H9 (cell line): ENCODE results near the gene CLOCK. TPM values are rescaled to one million over a fixed set of nuclear protein-coding genes. Genes with fewer than 3 reads are reported as not detected.

Experiments used
- DNase-seq: peaks from one replicate; pipeline ENCODE4 v3.0.0-alpha.2; 2017
- H2AFZ ChIP-seq: one replicate; pipeline ENCODE4 v1.6.1; 2013; ENCODE audit warnings: mild to moderate bottlenecking, low read length, control low read depth, moderate library complexity
- H2AK5ac ChIP-seq: 2 replicates; pipeline ENCODE4 v1.6.1; 2013; ENCODE audit warnings: low read length, control low read depth, mixed read lengths; ENCODE audit not compliant: insufficient read length
- H2BK120ac ChIP-seq: one replicate; pipeline ENCODE4 v1.6.1; 2013; ENCODE audit warnings: low read depth, mild to moderate bottlenecking, low read length, control low read depth, inconsistent platforms; ENCODE audit not compliant: poor library complexity, severe bottlenecking
- H2BK12ac ChIP-seq: 2 replicates; pipeline ENCODE4 v1.6.1; 2013; ENCODE audit warnings: low read length, control low read depth, mixed read lengths, low read depth; ENCODE audit not compliant: insufficient read length
- H2BK15ac ChIP-seq: 2 replicates; pipeline ENCODE4 v1.6.1; 2013; ENCODE audit warnings: low read depth, low read length, control low read depth
- H2BK20ac ChIP-seq: one replicate; pipeline ENCODE4 v1.6.1; 2013; ENCODE audit warnings: low read depth, mild to moderate bottlenecking, low read length, control low read depth, inconsistent platforms; ENCODE audit not compliant: poor library complexity, severe bottlenecking
- H2BK5ac ChIP-seq: 2 replicates; pipeline ENCODE4 v1.6.1; 2013; ENCODE audit warnings: low read length, control low read depth, mixed read lengths; ENCODE audit not compliant: insufficient read length
- H3K14ac ChIP-seq: 2 replicates; pipeline ENCODE4 v1.6.1; 2013; ENCODE audit warnings: low read length, control low read depth; ENCODE audit not compliant: insufficient read depth
- H3K18ac ChIP-seq: 2 replicates; pipeline ENCODE4 v1.6.1; 2013; ENCODE audit warnings: low read depth, mild to moderate bottlenecking, mixed read lengths, low read length, control low read depth; ENCODE audit not compliant: insufficient read length
- H3K23ac ChIP-seq: 2 replicates; pipeline ENCODE4 v1.6.1; 2013; ENCODE audit warnings: low read length, control low read depth, mixed read lengths, low read depth; ENCODE audit not compliant: insufficient read length
- H3K23me2 ChIP-seq: 2 replicates; pipeline ENCODE4 v1.6.1; 2013; ENCODE audit warnings: low read depth, mild to moderate bottlenecking, mixed read lengths, low read length, control low read depth; ENCODE audit not compliant: insufficient read length, poor library complexity, severe bottlenecking
- H3K27ac ChIP-seq: 2 replicates; pipeline ENCODE4 v1.5.1; 2013; ENCODE audit warnings: low read length, control low read depth, mixed read lengths, low read depth; ENCODE audit not compliant: insufficient read length
- H3K27me3 ChIP-seq: 2 replicates; pipeline ENCODE4 v1.6.1; 2013; ENCODE audit warnings: low read length, control low read depth, inconsistent platforms; ENCODE audit not compliant: insufficient read depth
- H3K4ac ChIP-seq: 2 replicates; pipeline ENCODE4 v1.6.1; 2013; ENCODE audit warnings: low read depth, mild to moderate bottlenecking, control low read depth, inconsistent platforms, low read length, moderate library complexity
- H3K4me1 ChIP-seq: 2 replicates; pipeline ENCODE4 v1.6.1; 2013; ENCODE audit warnings: low read length, control low read depth, inconsistent platforms; ENCODE audit not compliant: insufficient read depth
- H3K4me2 ChIP-seq: 2 replicates; pipeline ENCODE4 v1.6.1; 2013; ENCODE audit warnings: low read length, control low read depth, mixed read lengths; ENCODE audit not compliant: insufficient read length, insufficient read depth
- H3K56ac ChIP-seq: 2 replicates; pipeline ENCODE4 v1.6.1; 2013; ENCODE audit warnings: low read depth, mild to moderate bottlenecking, mixed read lengths, low read length, control low read depth; ENCODE audit not compliant: insufficient read length
- H3K79me1 ChIP-seq: 2 replicates; pipeline ENCODE4 v1.6.1; 2013; ENCODE audit warnings: low read depth, mild to moderate bottlenecking, moderate library complexity, low read length, control low read depth, inconsistent platforms; ENCODE audit not compliant: insufficient read depth, poor library complexity, severe bottlenecking
- H3K79me2 ChIP-seq: 2 replicates; pipeline ENCODE4 v1.6.1; 2013; ENCODE audit warnings: low read length, control low read depth, inconsistent platforms; ENCODE audit not compliant: insufficient read depth
- H3K9ac ChIP-seq: 2 replicates; pipeline ENCODE4 v1.6.1; 2013; ENCODE audit warnings: low read length, control low read depth, mixed read lengths; ENCODE audit not compliant: insufficient read length; ENCODE audit errors: extremely low read depth
- H3K9me3 ChIP-seq: one replicate; pipeline ENCODE4 v1.6.1; 2013; ENCODE audit warnings: low read depth, low read length, inconsistent platforms; ENCODE audit not compliant: control insufficient read depth
- H3T11ph ChIP-seq: one replicate; pipeline ENCODE4 v1.6.1; 2013; ENCODE audit warnings: mild to moderate bottlenecking, low read length, control low read depth, inconsistent platforms
- H4K20me1 ChIP-seq: one replicate; pipeline ENCODE4 v1.6.1; 2013; ENCODE audit not compliant: control insufficient read depth, insufficient read length, insufficient read depth
- H4K5ac ChIP-seq: 2 replicates; pipeline ENCODE4 v1.6.1; 2013; ENCODE audit warnings: low read depth, mild to moderate bottlenecking, mixed read lengths, low read length, control low read depth; ENCODE audit not compliant: insufficient read length
- H4K8ac ChIP-seq: replicated peaks from 2 replicates; pipeline ENCODE4 v1.6.1; 2013; ENCODE audit warnings: low read length, control low read depth, mixed read lengths, low read depth; ENCODE audit not compliant: insufficient read length
- H4K91ac ChIP-seq: 2 replicates; pipeline ENCODE4 v1.6.1; 2013; ENCODE audit warnings: low read depth, mild to moderate bottlenecking, moderate library complexity, mixed read lengths, low read length, control low read depth; ENCODE audit not compliant: insufficient read length
- H3K27ac Mint-ChIP-seq, 3 experiments: 2 replicates in 2 of 3; 3 replicates in 1 of 3; pipeline ENCODE4 v1.8.0; 2020 to 2021; ENCODE audit warnings: mixed read lengths in 3 of 3, mild to moderate bottlenecking in 1 of 3, moderate library complexity in 1 of 3
- H3K27me3 Mint-ChIP-seq: 2 replicates; pipeline ENCODE4 v1.8.0; 2021; ENCODE audit warnings: low read depth, mild to moderate bottlenecking, moderate library complexity, mixed read lengths
- H3K36me3 Mint-ChIP-seq, 3 experiments: 2 replicates in 2 of 3; 3 replicates in 1 of 3; pipeline ENCODE4 v1.8.0; 2020 to 2021; ENCODE audit warnings: low read depth in 3 of 3, mixed read lengths in 3 of 3; ENCODE audit not compliant: insufficient read depth in 1 of 3
- H3K4me1 Mint-ChIP-seq, 2 experiments: 2 replicates each; pipeline ENCODE4 v1.8.0; 2020; ENCODE audit warnings: mixed read lengths in 2 of 2
- H3K4me3 Mint-ChIP-seq, 2 experiments: 2 replicates in 1 of 2; 3 replicates in 1 of 2; pipeline ENCODE4 v1.8.0; 2020 to 2021; ENCODE audit warnings: mild to moderate bottlenecking in 2 of 2, mixed read lengths in 2 of 2, moderate library complexity in 1 of 2
- H3K9me3 Mint-ChIP-seq, 2 experiments: 2 replicates in 1 of 2; 3 replicates in 1 of 2; pipeline ENCODE4 v1.8.0; 2020; ENCODE audit warnings: mild to moderate bottlenecking in 2 of 2, mixed read lengths in 2 of 2, moderate library complexity in 1 of 2
- WGBS: extraction: QIAGEN DNeasy Blood & Tissue Kit; methylation state at CpG from one replicate; pipeline ENCODE4 v1.1.7; 2013; ENCODE audit warnings: missing lambda C conversion rate, low lambda C conversion rate, mixed read lengths; ENCODE audit not compliant: insufficient read length; ENCODE audit errors: extremely low coverage; 5-methylcytosine and 5-hydroxymethylcytosine counted together
- total RNA-seq: library from RNA; stranded (reverse); gene quantifications from 2 replicates; pipeline ENCODE4 v1.2.1, GENCODE V29; 2021
- TF ChIP-seq, protein P1 (sequence below): fragments of 200-600 bp; sonication (generic); conservative IDR thresholded peaks from 3 replicates; pipeline ENCODE4 v1.8.0; 2021; ENCODE audit warnings: antibody characterized with exemption, mild to moderate bottlenecking

The CLOCK gene
- total RNA-seq, 1 experiment from 2014 or later = 16.2 TPM

DNA sequence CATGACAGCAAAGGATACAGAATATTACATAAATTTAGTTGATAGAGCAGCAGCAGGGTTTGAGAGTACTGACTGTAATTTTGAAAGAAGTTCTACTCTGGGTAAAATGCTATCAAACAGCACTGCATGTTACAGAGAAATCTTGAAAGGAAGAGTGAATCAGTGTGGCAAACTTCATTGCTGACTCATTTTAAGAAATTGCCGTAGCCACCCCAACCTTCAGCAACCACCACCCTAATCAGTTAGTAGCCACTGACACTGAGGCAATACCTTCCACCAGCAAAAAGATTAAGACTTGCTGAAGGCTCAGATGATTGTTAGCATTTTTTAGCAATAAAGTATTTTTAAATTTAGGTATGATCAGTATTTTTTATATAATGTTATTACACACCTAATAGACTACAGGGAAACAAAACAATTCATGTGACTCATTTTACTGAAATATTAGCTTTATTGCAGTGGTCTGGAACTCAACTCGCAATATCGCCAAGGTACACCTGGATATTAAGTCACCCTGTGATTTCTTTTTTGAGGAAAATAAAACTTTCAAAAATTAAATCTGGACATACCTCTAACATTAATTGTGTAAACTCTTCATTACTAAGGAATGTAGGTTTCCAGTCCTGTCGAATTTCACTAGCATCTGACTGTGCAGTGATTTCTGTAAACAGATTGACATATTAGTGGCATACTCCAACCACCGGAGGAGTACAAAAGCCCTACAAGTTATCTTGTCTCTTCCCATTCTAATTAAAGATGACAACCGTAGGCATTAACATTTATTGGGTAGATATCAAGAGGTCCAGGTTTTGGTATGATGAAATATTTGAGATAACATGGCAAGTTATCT lies 71.1 kb downstream of the CLOCK start:
- no peak overlapping the region for H4K8ac ChIP-seq
- H3K9ac ChIP-seq = no peak overlapping the region
- no peaks in the 10 kb centered on the region for H3K27me3 ChIP-seq
- H3T11ph ChIP-seq = no peak overlapping the region
- no peak overlapping the region for H3K18ac ChIP-seq
- no peak overlapping the region for H2BK120ac ChIP-seq
- Mint-ChIP-seq H3K4me3 (no peak overlapping the region), H3K27me3 (no peaks in the 10 kb centered on the region), H3K9me3 (peaks cover 6 to 12% of the 10 kb centered on the region in 2 experiments; a peak in 4 of 5 replicates), H3K27ac (no peak overlapping the region), H3K36me3 (peaks cover 20 to 29% (median 29%) of the 10 kb centered on the region in 3 experiments), H3K4me1 (peaks cover 9 to 10% of the 10 kb centered on the region in 2 experiments)
- H4K91ac ChIP-seq = no peak overlapping the region
- no peak overlapping the region for H2AFZ ChIP-seq
- H3K79me1 ChIP-seq = no peaks in the 10 kb centered on the region
- no peaks in the 10 kb centered on the region for H3K79me2 ChIP-seq
- H3K9me3 ChIP-seq = peaks cover 9% of the 10 kb centered on the region
- H3K4me2 ChIP-seq = no peak overlapping the region
- H3K4me1 ChIP-seq = no peaks in the 10 kb centered on the region
- DNase-seq = no peak
- no peak overlapping the region for H3K4ac ChIP-seq
- H3K23me2 ChIP-seq = no peaks in the 10 kb centered on the region
- no peak overlapping the region for H2AK5ac ChIP-seq
- TF ChIP-seq, protein P1, sequence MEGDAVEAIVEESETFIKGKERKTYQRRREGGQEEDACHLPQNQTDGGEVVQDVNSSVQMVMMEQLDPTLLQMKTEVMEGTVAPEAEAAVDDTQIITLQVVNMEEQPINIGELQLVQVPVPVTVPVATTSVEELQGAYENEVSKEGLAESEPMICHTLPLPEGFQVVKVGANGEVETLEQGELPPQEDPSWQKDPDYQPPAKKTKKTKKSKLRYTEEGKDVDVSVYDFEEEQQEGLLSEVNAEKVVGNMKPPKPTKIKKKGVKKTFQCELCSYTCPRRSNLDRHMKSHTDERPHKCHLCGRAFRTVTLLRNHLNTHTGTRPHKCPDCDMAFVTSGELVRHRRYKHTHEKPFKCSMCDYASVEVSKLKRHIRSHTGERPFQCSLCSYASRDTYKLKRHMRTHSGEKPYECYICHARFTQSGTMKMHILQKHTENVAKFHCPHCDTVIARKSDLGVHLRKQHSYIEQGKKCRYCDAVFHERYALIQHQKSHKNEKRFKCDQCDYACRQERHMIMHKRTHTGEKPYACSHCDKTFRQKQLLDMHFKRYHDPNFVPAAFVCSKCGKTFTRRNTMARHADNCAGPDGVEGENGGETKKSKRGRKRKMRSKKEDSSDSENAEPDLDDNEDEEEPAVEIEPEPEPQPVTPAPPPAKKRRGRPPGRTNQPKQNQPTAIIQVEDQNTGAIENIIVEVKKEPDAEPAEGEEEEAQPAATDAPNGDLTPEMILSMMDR = no peak
- no peak overlapping the region for H3K27ac ChIP-seq
- no peak overlapping the region for H4K5ac ChIP-seq
- H3K56ac ChIP-seq = no peak overlapping the region
- H3K14ac ChIP-seq = no peak overlapping the region
- H2BK15ac ChIP-seq = no peak overlapping the region
- no peak overlapping the region for H2BK5ac ChIP-seq
- H2BK12ac ChIP-seq = no peak overlapping the region
- no CpG with 5 or more reads among the region's 6 CpGs for WGBS
- no peaks in the 10 kb centered on the region for H4K20me1 ChIP-seq
- H2BK20ac ChIP-seq = no peak overlapping the region
- H3K23ac ChIP-seq = no peak overlapping the region
